GM03348 (cell line): ENCODE results near the gene RSPH6A.
"Not testable (repeated sequence)": the region's sequence is repeated elsewhere in the genome, so short reads cannot be mapped to it uniquely, and the experiment has no call there.

Experiments
- DNase-seq: peaks from one replicate; pipeline ENCODE4 v3.0.0; 2012; ENCODE audit warnings: low spot score

Gene RSPH6A

GRCh38 chr19:45764945-45765701 lies 50.0 kb downstream of the RSPH6A start:
- DNase-seq = no peak

DNA sequence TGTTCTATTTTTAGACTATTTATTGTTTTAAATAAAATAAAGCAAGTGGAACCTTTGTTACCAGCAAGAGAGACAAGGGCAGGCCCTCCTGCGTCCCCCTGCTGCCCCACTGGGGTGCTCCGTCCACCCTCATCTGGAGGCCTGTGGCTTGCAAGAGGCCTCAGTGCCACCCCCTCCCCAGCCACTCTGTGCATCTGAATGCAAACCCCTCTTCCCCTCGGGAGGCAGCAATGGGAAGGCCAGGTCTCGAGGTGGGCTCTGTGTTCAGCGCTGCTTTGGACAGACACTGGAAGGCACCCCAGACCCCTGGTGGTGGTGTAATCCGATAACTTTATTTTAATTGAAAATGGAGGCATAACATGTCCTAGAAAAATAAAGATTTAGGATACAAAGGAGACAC lies 50.6 kb downstream of the RSPH6A start:
- DNase-seq = no peak

DNA sequence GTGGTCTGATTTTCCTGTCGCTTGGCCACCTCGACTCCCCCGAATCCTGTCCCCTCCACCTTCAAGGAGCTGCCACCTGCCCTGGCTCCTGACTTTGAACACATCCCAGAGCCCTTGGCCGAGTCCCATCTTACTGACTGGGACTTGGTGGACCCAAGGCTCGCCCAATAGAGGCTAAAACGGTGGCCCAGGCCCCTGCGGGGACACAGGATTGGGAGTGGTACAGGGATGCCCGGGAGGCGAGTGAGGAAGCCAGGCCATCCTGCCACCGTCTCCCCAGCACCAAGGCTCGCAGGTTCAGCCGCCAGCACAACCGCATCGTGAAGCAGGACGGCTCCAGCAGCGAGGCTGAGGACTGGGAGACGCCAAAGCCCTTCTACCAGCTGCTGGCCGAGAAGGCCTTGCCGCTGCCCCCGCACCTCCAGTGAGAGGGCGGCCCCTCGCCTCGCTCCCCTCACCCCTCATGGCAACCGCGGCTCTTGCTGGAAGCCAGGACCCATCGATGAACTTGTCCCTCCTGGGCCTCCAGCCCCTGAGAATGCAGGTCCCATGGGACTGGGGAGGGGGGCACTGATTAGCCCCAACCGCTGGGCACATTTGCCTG lies 51.3 kb downstream of the RSPH6A start:
- peak; percentile 23 for DNase-seq

GRCh38 chr19:45762870-45763631 lies 52.1 kb downstream of the RSPH6A start:
- DNase-seq = no peak

GRCh38 chr19:45761714-45762113 lies 53.4 kb downstream of the RSPH6A start:
- no peak for DNase-seq

DNA sequence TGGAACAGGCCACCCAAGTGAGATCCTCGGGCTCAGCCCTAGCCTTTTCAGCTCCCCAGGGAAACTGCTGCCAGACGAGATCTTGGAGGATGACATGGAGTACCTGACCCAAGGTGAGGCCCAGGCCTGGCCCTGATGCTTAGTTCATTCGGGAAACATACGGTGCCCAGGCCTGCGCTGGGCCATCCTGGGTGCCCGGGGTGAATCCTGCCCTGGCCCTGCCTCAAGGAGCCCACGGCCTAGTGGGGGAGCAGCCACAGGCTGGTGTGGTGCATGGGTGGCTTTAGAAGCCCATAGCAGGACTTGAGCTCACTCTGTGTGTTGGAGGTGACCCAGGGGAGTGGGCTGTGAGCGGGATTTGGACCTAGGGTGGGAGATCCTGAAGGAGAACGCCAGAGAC lies 56.2 kb downstream of the RSPH6A start:
- no peak for DNase-seq

DNA sequence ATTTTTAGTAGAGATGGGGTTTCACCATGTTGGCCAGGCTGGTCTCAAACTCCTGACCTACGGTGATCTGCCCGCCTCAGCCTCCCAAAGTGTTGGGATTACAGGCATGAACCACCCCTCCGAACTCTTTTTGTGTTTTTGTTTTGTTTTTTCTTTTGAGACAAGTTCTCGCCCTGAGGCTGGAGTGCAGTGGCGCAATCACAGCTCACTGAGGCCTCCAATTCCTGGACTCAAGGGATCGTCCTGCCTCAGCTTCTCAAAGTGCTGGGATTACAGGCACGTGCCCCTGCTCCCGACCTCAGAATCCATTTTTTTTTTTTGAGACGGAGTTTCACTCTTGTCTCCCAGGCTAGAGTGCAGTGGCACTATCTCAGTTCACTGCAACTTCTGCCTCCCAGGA lies 57.4 kb downstream of the RSPH6A start:
- no peak for DNase-seq

GRCh38 chr19:45754323-45754722 lies 60.8 kb downstream of the RSPH6A start:
- DNase-seq = no peak

DNA sequence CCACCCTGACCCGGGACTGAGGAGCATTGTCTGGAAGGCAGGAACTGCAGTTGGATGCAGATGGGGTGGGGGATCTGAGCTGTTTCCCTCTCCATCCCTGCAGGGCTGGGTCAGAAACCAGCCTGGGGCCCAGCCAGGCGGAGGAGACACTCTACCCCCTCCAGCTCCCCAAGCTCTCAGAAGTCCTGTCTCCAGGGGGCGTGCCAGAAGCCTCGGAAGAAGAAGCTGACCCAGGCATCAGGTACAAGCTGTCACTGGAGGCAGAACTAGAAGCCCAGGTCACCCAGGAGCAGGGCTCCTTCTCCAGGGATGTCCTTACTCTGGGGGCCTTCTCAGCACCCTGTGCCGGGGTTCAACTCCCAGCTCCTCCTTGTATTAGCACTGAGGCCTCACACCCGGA lies 61.6 kb downstream of the RSPH6A start:
- no peak for DNase-seq

GRCh38 chr19:45752639-45753038 lies 62.5 kb downstream of the RSPH6A start:
- DNase-seq = no peak

DNA sequence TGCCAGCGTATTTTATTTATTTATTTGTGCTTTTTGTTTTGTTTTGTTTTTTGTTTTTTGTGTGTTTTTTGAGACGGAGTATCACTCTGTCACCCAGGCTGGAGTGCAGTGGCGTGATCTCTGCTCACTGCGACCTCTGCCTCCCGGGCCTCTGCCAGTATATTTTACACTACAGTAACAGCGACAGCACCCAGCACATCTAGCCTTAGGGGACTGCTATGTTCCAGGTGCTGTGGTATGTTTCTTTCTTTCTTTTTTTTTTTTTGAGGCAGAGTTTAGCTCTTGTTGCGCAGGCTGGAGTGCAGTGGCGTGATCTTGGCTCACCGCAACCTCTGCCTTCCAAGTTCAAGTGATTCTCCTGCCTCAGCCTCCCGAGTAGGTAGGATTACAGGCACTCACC lies 63.6 kb downstream of the RSPH6A start:
- not testable (repeated sequence) for DNase-seq

DNA sequence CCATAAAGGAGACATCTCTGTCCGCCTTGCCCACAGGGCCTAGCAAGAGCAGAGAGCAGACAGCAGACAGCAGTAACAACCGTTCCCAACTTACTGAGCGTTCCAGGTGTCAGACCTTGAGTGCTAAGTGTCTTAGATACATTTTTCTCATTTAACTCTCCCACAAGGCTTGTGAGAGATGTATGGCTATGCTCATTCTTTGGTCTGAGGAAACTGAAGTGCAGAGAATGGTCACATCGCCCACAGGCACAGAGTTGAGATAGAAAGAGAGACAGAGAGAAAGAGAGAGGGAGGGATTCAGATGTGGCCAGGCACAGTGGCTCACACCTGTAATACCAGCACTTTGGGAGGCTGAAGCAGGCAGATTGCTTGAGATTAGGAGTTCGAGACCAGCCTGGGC lies 67.6 kb downstream of the RSPH6A start:
- DNase-seq = no peak

GRCh38 chr19:45746866-45747265 lies 68.2 kb downstream of the RSPH6A start:
- no peak for DNase-seq
